Keratinocyte (primary cell): ENCODE results near the gene FAM20B. TPM values are rescaled to one million over a fixed set of nuclear protein-coding genes. Genes with fewer than 3 reads are reported as not detected.

Source experiments
- DNase-seq: peaks from one replicate; pipeline ENCODE4 v3.0.0-alpha.2; 2011; ENCODE audit warnings: low read depth, missing footprints, low spot score
- FAIRE-seq: peaks from 2 replicates; lab custom pipeline; 2011; peaks lifted over from hg19 to GRCh38; lab: Jason Lieb, UNC
- H2AFZ ChIP-seq: 2 replicates; pipeline ENCODE4 v1.6.0; 2012; ENCODE audit warnings: low read length, control low read depth, inconsistent platforms; ENCODE audit not compliant: control insufficient read depth
- H3K27ac ChIP-seq: 2 replicates; pipeline ENCODE4 v1.5.1; 2011; ENCODE audit warnings: low read length; ENCODE audit not compliant: control insufficient read depth, insufficient read depth
- H3K27me3 ChIP-seq: 3 replicates; pipeline ENCODE4 v1.6.0; 2011; ENCODE audit warnings: low read length; ENCODE audit not compliant: control insufficient read depth, insufficient read depth; ENCODE audit errors: extremely low read depth
- H3K36me3 ChIP-seq, 2 experiments: 2 replicates in 1 of 2; 3 replicates in 1 of 2; pipeline ENCODE4 v1.5.1; 2011; ENCODE audit warnings: low read length in 2 of 2, mild to moderate bottlenecking in 1 of 2; ENCODE audit not compliant: control insufficient read depth in 2 of 2, insufficient read depth in 2 of 2; ENCODE audit errors: extremely low read depth in 1 of 2
- H3K4me1 ChIP-seq: 3 replicates; pipeline ENCODE4 v1.5.1; 2011; ENCODE audit warnings: low read length; ENCODE audit not compliant: control insufficient read depth, insufficient read depth; ENCODE audit errors: extremely low read depth
- H3K4me2 ChIP-seq: 3 replicates; pipeline ENCODE4 v1.6.0; 2011; ENCODE audit warnings: low read depth, low read length; ENCODE audit not compliant: control insufficient read depth, insufficient read depth; ENCODE audit errors: extremely low read depth
- H3K4me3 ChIP-seq, 3 experiments: fragments of 200-600 bp in 1 of 3; sonication (generic) in 1 of 3; 2 replicates in 2 of 3; 3 replicates in 1 of 3; pipeline ENCODE4 v1.5.1; 2011 to 2016; ENCODE audit warnings: low read length in 3 of 3, mild to moderate bottlenecking in 3 of 3, control low read depth in 2 of 3, inconsistent platforms in 1 of 3, low read depth in 1 of 3, mixed read lengths in 1 of 3, mixed run types in 1 of 3, moderate library complexity in 1 of 3; ENCODE audit not compliant: control insufficient read depth in 2 of 3, insufficient read depth in 2 of 3; ENCODE audit errors: extremely low read depth in 1 of 3
- H3K79me2 ChIP-seq: 2 replicates; pipeline ENCODE4 v1.6.0; 2012; ENCODE audit warnings: low read length; ENCODE audit not compliant: control insufficient read depth, insufficient read depth
- H3K9ac ChIP-seq: 3 replicates; pipeline ENCODE4 v1.6.0; 2011; ENCODE audit warnings: low read length; ENCODE audit not compliant: control insufficient read depth, insufficient read depth; ENCODE audit errors: extremely low read depth
- H3K9me1 ChIP-seq: 3 replicates; pipeline ENCODE4 v1.6.0; 2011; ENCODE audit warnings: low read length; ENCODE audit not compliant: control insufficient read depth, insufficient read depth; ENCODE audit errors: extremely low read depth
- H3K9me3 ChIP-seq: 2 replicates; pipeline ENCODE4 v1.5.1; 2012; ENCODE audit warnings: low read depth, low read length; ENCODE audit not compliant: control insufficient read depth
- H4K20me1 ChIP-seq: 3 replicates; pipeline ENCODE4 v1.6.0; 2011; ENCODE audit warnings: low read length; ENCODE audit not compliant: control insufficient read depth, insufficient read depth; ENCODE audit errors: extremely low read depth
- CTCF ChIP-seq, 3 experiments: IDR thresholded peaks in 1 of 3; conservative IDR thresholded peaks in 1 of 3; optimal IDR thresholded peaks in 1 of 3; 2 replicates in 2 of 3; 3 replicates in 1 of 3; pipeline versions ENCODE3 to v1.5.1; 2011; ENCODE audit warnings: low read length in 3 of 3, mild to moderate bottlenecking in 3 of 3, moderate library complexity in 2 of 3, control low read depth in 1 of 3, inconsistent platforms in 1 of 3; ENCODE audit not compliant: insufficient read depth in 2 of 3; ENCODE audit errors: extremely low read depth in 1 of 3
- EZH2 ChIP-seq: IDR thresholded peaks from one replicate; pipeline ENCODE4 v1.6.1; 2012; ENCODE audit warnings: inconsistent platforms, mild to moderate bottlenecking, low read length, moderate library complexity
- dilution Hi-C: fragments of 300-500 bp; cut with MboI; formaldehyde crosslinking; loops from one replicate; pipeline ENCODE4 v1.7.0; 2020; ENCODE audit warnings: low sequenced_read_pairs; ENCODE audit not compliant: extremely low pct_ligation_motif_present
- polyA plus RNA-seq, 5 experiments: library from polyadenylated mRNA; depleted of rRNA in 3 of 5; stranded (reverse) in 3 of 5; stranded (forward) in 1 of 5; unstranded in 1 of 5; fragments of >200 nt; gene quantifications; 1 replicate in 1 of 5; 2 replicates in 3 of 5; 3 replicates in 1 of 5; pipeline versions ENCODE4 v1.2.1 to v1.2.3, GENCODE V29; 2011 to 2012; ENCODE audit warnings: missing spikeins in 2 of 5, low read depth in 1 of 5, low replicate concordance in 1 of 5

The FAM20B gene
- polyA plus RNA-seq, 1 donor (not counting 4 experiments of a cell fraction or from before 2014, with no cell fraction given): 20.1 TPM

- FAIRE-seq: no peak
- no peak overlapping the region for H3K4me2 ChIP-seq
- no peaks in the 10 kb centered on the region for H3K27me3 ChIP-seq
- H4K20me1 ChIP-seq: no peaks in the 10 kb centered on the region
- no peak overlapping the region for H3K9ac ChIP-seq
- no peak overlapping the region for H3K27ac ChIP-seq
- dilution Hi-C loops: no loop called here
- no peak for TF ChIP-seq CTCF (optimal IDR thresholded peaks at IDR 0.05 in 1 of 3, IDR thresholded peaks at IDR 0.05 in 1 of 3, conservative IDR thresholded peaks at IDR 0.05 in 1 of 3; ENCODE audit: extremely low read depth in 1 of 3, insufficient read depth in 2 of 3, low read length in 3 of 3)
- TF ChIP-seq EZH2: no peak
- no peaks in the 10 kb centered on the region for H3K36me3 ChIP-seq
- no peaks in the 10 kb centered on the region for H3K9me3 ChIP-seq
- no peaks in the 10 kb centered on the region for H3K9me1 ChIP-seq
- H3K4me1 ChIP-seq: peaks cover 8% of the 10 kb centered on the region
- no peak for DNase-seq
- no peak overlapping the region for H3K4me3 ChIP-seq
- no peaks in the 10 kb centered on the region for H3K79me2 ChIP-seq
- H2AFZ ChIP-seq: no peak overlapping the region
These were observed 13.7 kb upstream of the FAM20B start for GRCh38 chr1:179012038-179012437.

- Histone ChIP-seq H3K4me1 (peaks cover 19% of the 10 kb centered on the region), H3K4me3 (no peak overlapping the region), H3K27me3 (no peaks in the 10 kb centered on the region), H2AFZ (no peak overlapping the region), H3K9ac (no peak overlapping the region), H3K4me2 (no peak overlapping the region), H3K9me1 (no peaks in the 10 kb centered on the region), H3K27ac (no peak overlapping the region), H3K9me3 (no peaks in the 10 kb centered on the region), H4K20me1 (no peaks in the 10 kb centered on the region), H3K79me2 (no peaks in the 10 kb centered on the region), H3K36me3 (no peaks in the 10 kb centered on the region)
- TF ChIP-seq CTCF (optimal IDR thresholded peaks at IDR 0.05 in 1 of 3, IDR thresholded peaks at IDR 0.05 in 1 of 3, conservative IDR thresholded peaks at IDR 0.05 in 1 of 3; ENCODE audit: extremely low read depth in 1 of 3, insufficient read depth in 2 of 3, low read length in 3 of 3) (no peak), EZH2 (no peak)
- DNase-seq (no peak), FAIRE-seq (no peak)
- dilution Hi-C loops: no loop called here
These were observed 11.6 kb upstream of the FAM20B start for GRCh38 chr1:179014123-179014522.
